GM21737 (cell line): ENCODE results near the gene CLPSL2.
"Not testable (repeated sequence)": the region's sequence is repeated elsewhere in the genome, so short reads cannot be mapped to it uniquely, and the experiment has no call there.

Experiments
- ATAC-seq: cut with Tn5 transposase; IDR thresholded peaks from one replicate; pipeline ENCODE4 v1.9.1; 2021; ENCODE audit warnings: mild to moderate bottlenecking, moderate library complexity; ENCODE audit not compliant: unreplicated experiment

Gene CLPSL2

GRCh38 chr6:35776364-35777215, at the start of gene CLPSL2:
Gene CLPSL2 (plus strand): TSS chr6:35776598. CDS start chr6:35776619, 21 bp downstream.
- ATAC-seq, result no peak

- peak; percentile 7 for ATAC-seq
Measured at GRCh38 chr6:35727231-35727934, 49.0 kb upstream of the CLPSL2 start.

- peak; percentile 40 for ATAC-seq
Measured at GRCh38 chr6:35727935-35728682, 48.3 kb upstream of the CLPSL2 start.

GRCh38 chr6:35728683-35729678, 47.4 kb upstream of the CLPSL2 start:
- ATAC-seq, result no peak

- ATAC-seq, result no peak
Measured at GRCh38 chr6:35729722-35730121, 46.7 kb upstream of the CLPSL2 start.

- ATAC-seq, result no peak
Measured at GRCh38 chr6:35730745-35731413, 45.5 kb upstream of the CLPSL2 start.

- ATAC-seq, result peak; percentile 48
Measured at GRCh38 chr6:35731414-35731735, 45.0 kb upstream of the CLPSL2 start.

GRCh38 chr6:35731736-35732532, 44.5 kb upstream of the CLPSL2 start:
- peak; percentile 48 for ATAC-seq

GRCh38 chr6:35733633-35734032, 42.8 kb upstream of the CLPSL2 start:
- ATAC-seq, result no peak

- not testable (repeated sequence) for ATAC-seq
Measured at GRCh38 chr6:35734319-35734718, 42.1 kb upstream of the CLPSL2 start.

GRCh38 chr6:35735452-35735851, 40.9 kb upstream of the CLPSL2 start:
- ATAC-seq, result no peak

- ATAC-seq, result no peak
Measured at GRCh38 chr6:35736253-35736894, 40.0 kb upstream of the CLPSL2 start.

GRCh38 chr6:35736982-35737412, 39.4 kb upstream of the CLPSL2 start, which contains the start of gene ARMC12:
Gene ARMC12 (plus strand): TSS chr6:35737032. CDS start chr6:35737109, 77 bp downstream.
- no peak for ATAC-seq

- ATAC-seq, result no peak
Measured at GRCh38 chr6:35737413-35738211, 38.8 kb upstream of the CLPSL2 start.

- ATAC-seq, result no peak
Measured at GRCh38 chr6:35739645-35740524, 36.5 kb upstream of the CLPSL2 start.

GRCh38 chr6:35742842-35743241, 33.6 kb upstream of the CLPSL2 start:
- ATAC-seq, result no peak
